ENCODE results near the gene GRAMD1B.
"Not testable (repeated sequence)": the region's sequence is repeated elsewhere in the genome, so short reads cannot be mapped to it uniquely, and the experiment has no call there.

GRAMD1B gene

GRCh38 chr11:123448823-123449222 is 18.8 kb downstream of the GRAMD1B start:
- FAIRE-seq: no peak

- no peak for FAIRE-seq
Measured at GRCh38 chr11:123449436-123449835, 19.4 kb downstream of the GRAMD1B start.

GRCh38 chr11:123450623-123451022 is 20.6 kb downstream of the GRAMD1B start:
- FAIRE-seq: no peak

GRCh38 chr11:123451183-123451781 is 21.2 kb downstream of the GRAMD1B start:
- FAIRE-seq: no peak

GRCh38 chr11:123452794-123453193 is 22.7 kb downstream of the GRAMD1B start:
- FAIRE-seq: no peak

- no peak for FAIRE-seq
Measured at GRCh38 chr11:123454060-123454651, 24.1 kb downstream of the GRAMD1B start.

GRCh38 chr11:123454796-123455195 is 24.7 kb downstream of the GRAMD1B start:
- FAIRE-seq: no peak

- FAIRE-seq: not testable (repeated sequence)
Measured at GRCh38 chr11:123456448-123456847, 26.4 kb downstream of the GRAMD1B start.

GRCh38 chr11:123457187-123457770 is 27.2 kb downstream of the GRAMD1B start:
- no peak for FAIRE-seq

- no peak for FAIRE-seq
Measured at GRCh38 chr11:123458501-123458900, 28.4 kb downstream of the GRAMD1B start.

GRCh38 chr11:123460012-123460700 is 30.1 kb downstream of the GRAMD1B start:
- FAIRE-seq: no peak

- no peak for FAIRE-seq
Measured at GRCh38 chr11:123461164-123461563, 31.1 kb downstream of the GRAMD1B start.

GRCh38 chr11:123465667-123466066 is 35.6 kb downstream of the GRAMD1B start:
- FAIRE-seq: not testable (repeated sequence)

GRCh38 chr11:123466172-123466571 is 36.1 kb downstream of the GRAMD1B start:
- not testable (repeated sequence) for FAIRE-seq

- no peak for FAIRE-seq
Measured at GRCh38 chr11:123469089-123469488, 39.0 kb downstream of the GRAMD1B start.

GRCh38 chr11:123469586-123469985 is 39.5 kb downstream of the GRAMD1B start:
- FAIRE-seq: no peak

- FAIRE-seq: no peak
Measured at GRCh38 chr11:123470842-123471241, 40.8 kb downstream of the GRAMD1B start.

GRCh38 chr11:123472236-123472935 is 42.3 kb downstream of the GRAMD1B start:
- FAIRE-seq: no peak

- FAIRE-seq: no peak
Measured at GRCh38 chr11:123473941-123474677, 44.0 kb downstream of the GRAMD1B start.

- no peak for FAIRE-seq
Measured at GRCh38 chr11:123474994-123475393, 44.9 kb downstream of the GRAMD1B start.

GRCh38 chr11:123475469-123475868 is 45.4 kb downstream of the GRAMD1B start:
- FAIRE-seq: no peak

GRCh38 chr11:123477205-123477907 is 47.3 kb downstream of the GRAMD1B start:
- no peak for FAIRE-seq

Data from TTC549 (cell line).